ENCODE results near the gene ARVCF. TPM values are rescaled to one million over a fixed set of nuclear protein-coding genes. Genes with fewer than 3 reads are reported as not detected.
A peak's percentile ranks its signal among the peaks of the same experiment; 100 is the strongest.

Gene ARVCF
- total and polyA plus RNA-seq, 9 of the 15 experiments (the other 6 are each of a cell fraction or from before 2014, with no cell fraction given) = 0.03 to 97.4 (median 15.6) TPM

- TF ChIP-seq ARID3B (CRISPR knock-in tag; IDR thresholded peaks at IDR 0.05; ENCODE audit: borderline replicate concordance) (peak; percentile 81; the same call in 1 of the 2 replicates), ZBTB7A (IDR thresholded peaks at IDR 0.05; ENCODE audit: borderline replicate concordance, control insufficient read depth, low read depth, low read length) (no peak), ZNF57 (CRISPR knock-in tag; IDR thresholded peaks at IDR 0.05) (peak; percentile 81), PTRF (tag; IDR thresholded peaks at IDR 0.05) (no peak), PRMT5 (CRISPR knock-in tag; IDR thresholded peaks at IDR 0.05) (no peak), STAG1 (CRISPR knock-in tag; IDR thresholded peaks at IDR 0.05; ENCODE audit: borderline replicate concordance) (no peak), GTF2A2 (tag; IDR thresholded peaks at IDR 0.05) (no peak), ZNF282 (CRISPR knock-in tag; IDR thresholded peaks at IDR 0.05) (no peak), TARDBP (IDR thresholded peaks at IDR 0.05) (no peak), SRSF3 (IDR thresholded peaks at IDR 0.05; ENCODE audit: insufficient read depth, low read length) (peak; percentile 99), TAL1 (IDR thresholded peaks at IDR 0.05) (no peak), ZNF449 (CRISPR knock-in tag; IDR thresholded peaks at IDR 0.05) (no peak), ZBTB26 (CRISPR knock-in tag; IDR thresholded peaks at IDR 0.05) (peak; percentile 24), RBM25 (IDR thresholded peaks at IDR 0.05; ENCODE audit: low read depth, low read length, severe bottlenecking) (no peak), XRCC5 (IDR thresholded peaks at IDR 0.05; ENCODE audit: low read depth, low read length) (no peak), ZNF511 (CRISPR knock-in tag; IDR thresholded peaks at IDR 0.05) (no peak), ZBTB8A (IDR thresholded peaks at IDR 0.05; ENCODE audit: partially characterized antibody) (no peak)
These were observed 74.2 kb downstream of the ARVCF start (continued) for GRCh38 chr22:19942157-19943081.

Measured in K562 (cell line).